C4-2B (cell line): ENCODE measurements around the gene PRG3.

Source experiments
- ZFX ChIP-seq: fragments of 450-650 bp; IDR thresholded peaks from 2 replicates; pipeline ENCODE4 v1.6.1; 2017
- TF ChIP-seq, protein P1 (sequence below): fragments of 450-650 bp; conservative IDR thresholded peaks from 2 replicates; pipeline ENCODE4 v1.5.1; 2017; ENCODE audit warnings: mild to moderate bottlenecking

DNA sequence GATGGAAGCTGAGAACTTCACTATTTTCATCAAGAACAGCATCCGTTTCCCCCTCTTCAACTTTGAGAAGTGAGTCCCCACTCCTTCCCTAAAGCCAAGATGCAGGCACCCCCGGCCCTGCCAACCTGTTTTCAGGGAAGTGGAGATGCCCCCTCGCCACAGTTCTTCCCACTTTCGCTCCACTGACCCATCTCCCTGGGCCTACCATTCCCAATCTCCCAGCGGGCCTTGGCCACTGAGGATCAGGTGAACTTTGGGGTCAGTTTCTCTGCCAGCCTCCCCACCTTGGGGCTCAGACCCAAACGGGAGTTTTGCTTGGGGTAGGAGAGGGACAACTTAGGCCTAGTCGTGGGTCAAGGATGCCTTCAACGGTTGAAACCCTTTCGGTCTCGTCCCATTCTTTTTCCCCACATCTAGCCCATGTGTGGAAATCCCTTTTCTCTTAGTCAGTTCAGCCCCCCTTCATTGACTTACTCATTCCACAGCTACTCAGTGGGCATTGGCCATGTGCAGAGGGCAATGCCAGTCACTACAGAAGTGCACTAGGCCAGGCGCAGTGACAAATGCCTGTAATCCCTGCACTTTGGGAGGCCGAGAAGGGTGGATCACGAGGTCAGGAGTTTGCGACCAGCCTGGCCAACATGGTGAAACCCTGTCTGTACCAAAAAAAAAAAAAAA, 32.2 kb downstream of the PRG3 start:
- TF ChIP-seq, protein P1, sequence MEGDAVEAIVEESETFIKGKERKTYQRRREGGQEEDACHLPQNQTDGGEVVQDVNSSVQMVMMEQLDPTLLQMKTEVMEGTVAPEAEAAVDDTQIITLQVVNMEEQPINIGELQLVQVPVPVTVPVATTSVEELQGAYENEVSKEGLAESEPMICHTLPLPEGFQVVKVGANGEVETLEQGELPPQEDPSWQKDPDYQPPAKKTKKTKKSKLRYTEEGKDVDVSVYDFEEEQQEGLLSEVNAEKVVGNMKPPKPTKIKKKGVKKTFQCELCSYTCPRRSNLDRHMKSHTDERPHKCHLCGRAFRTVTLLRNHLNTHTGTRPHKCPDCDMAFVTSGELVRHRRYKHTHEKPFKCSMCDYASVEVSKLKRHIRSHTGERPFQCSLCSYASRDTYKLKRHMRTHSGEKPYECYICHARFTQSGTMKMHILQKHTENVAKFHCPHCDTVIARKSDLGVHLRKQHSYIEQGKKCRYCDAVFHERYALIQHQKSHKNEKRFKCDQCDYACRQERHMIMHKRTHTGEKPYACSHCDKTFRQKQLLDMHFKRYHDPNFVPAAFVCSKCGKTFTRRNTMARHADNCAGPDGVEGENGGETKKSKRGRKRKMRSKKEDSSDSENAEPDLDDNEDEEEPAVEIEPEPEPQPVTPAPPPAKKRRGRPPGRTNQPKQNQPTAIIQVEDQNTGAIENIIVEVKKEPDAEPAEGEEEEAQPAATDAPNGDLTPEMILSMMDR, result no peak
- TF ChIP-seq ZFX, result no peak
